ENCODE measurements around the gene MESP2.

GRCh38 chr15:89761009-89761831, 14.9 kb upstream of the MESP2 start:
- no peak; the same call in 1 of the 2 replicates for TF ChIP-seq CTCF (IDR thresholded peaks at IDR 0.05; ENCODE audit: low read length)
- no peak for TF ChIP-seq EZH2 (IDR thresholded peaks at IDR 0.05; ENCODE audit: borderline replicate concordance, low read length)

All from OCI-LY1 (cell line).